H1 (cell line): Measurements from ENCODE around the gene TNS3. TPM values are rescaled to one million over a fixed set of nuclear protein-coding genes. Genes with fewer than 3 reads are reported as not detected.

Source experiments
- CTCF ChIA-PET: fragments of 300-600 bp; sonication (Branson Sonifier 250); formaldehyde crosslinking; loops from one replicate; lab custom pipeline; 2021; ENCODE audit not compliant: partially characterized antibody; lab: Charles Lee
- POLR2A ChIA-PET: fragments of 300-600 bp; sonication (Branson Sonifier 250); formaldehyde crosslinking; loops from one replicate; lab custom pipeline; 2021; ENCODE audit warnings: inconsistent platforms; ENCODE audit not compliant: partially characterized antibody; lab: Charles Lee
- DNase-seq, 2 experiments: peaks; one replicate each; pipeline versions ENCODE4 v3.0.0 to v3.0.0-alpha.2; 2010 to 2022; ENCODE audit warnings: low spot score in 2 of 2, low read depth in 1 of 2, mixed read lengths in 1 of 2
- FAIRE-seq: peaks from 2 replicates; lab custom pipeline; 2011; peaks lifted over from hg19 to GRCh38; lab: Jason Lieb, UNC
- H2AFZ ChIP-seq: 2 replicates; pipeline ENCODE4 v1.8.1; 2012; ENCODE audit warnings: low read length, inconsistent platforms
- H2AK5ac ChIP-seq: 2 replicates; pipeline ENCODE4 v1.6.1; 2013; ENCODE audit warnings: low read depth, low read length
- H2BK120ac ChIP-seq: replicated peaks from 2 replicates; pipeline ENCODE3; 2013; ENCODE audit warnings: low read depth, low read length, inconsistent platforms
- H2BK12ac ChIP-seq: 2 replicates; pipeline ENCODE4 v1.6.1; 2013; ENCODE audit warnings: low read depth, low read length
- H2BK15ac ChIP-seq: 2 replicates; pipeline ENCODE4 v1.6.1; 2013; ENCODE audit warnings: low read length
- H2BK20ac ChIP-seq: 2 replicates; pipeline ENCODE4 v1.6.1; 2013; ENCODE audit warnings: low read length
- H2BK5ac ChIP-seq: 2 replicates; pipeline ENCODE4 v1.6.1; 2013; ENCODE audit warnings: low read depth, low read length
- H3K14ac ChIP-seq: 2 replicates; pipeline ENCODE4 v1.6.1; 2013; ENCODE audit warnings: inconsistent platforms; ENCODE audit not compliant: insufficient read length
- H3K18ac ChIP-seq: 2 replicates; pipeline ENCODE4 v1.6.1; 2013; ENCODE audit warnings: low read length; ENCODE audit errors: extremely low read depth
- H3K23ac ChIP-seq: 2 replicates; pipeline ENCODE4 v1.6.1; 2013; ENCODE audit warnings: inconsistent platforms; ENCODE audit not compliant: insufficient read length
- H3K23me2 ChIP-seq: 2 replicates; pipeline ENCODE4 v1.6.1; 2013; ENCODE audit warnings: low read depth, low read length
- H3K27ac ChIP-seq: 2 replicates; pipeline ENCODE4 v1.6.1; 2011; ENCODE audit warnings: low read depth, low read length, inconsistent platforms
- H3K27me3 ChIP-seq, 4 experiments: replicated peaks in 1 of 4; 1 replicate in 1 of 4; 2 replicates in 3 of 4; pipeline versions ENCODE4 v1.6.1 to v1.8.1; 2011 to 2013; ENCODE audit warnings: low read length in 3 of 4, mild to moderate bottlenecking in 3 of 4, inconsistent platforms in 2 of 4, mixed read lengths in 2 of 4, moderate library complexity in 1 of 4; ENCODE audit not compliant: control insufficient read depth in 3 of 4, insufficient read depth in 3 of 4; ENCODE audit errors: extremely low read depth in 1 of 4
- H3K36me3 ChIP-seq, 4 experiments: 2 replicates each; pipeline versions ENCODE4 v1.6.1 to v1.8.1; 2011 to 2013; ENCODE audit warnings: mild to moderate bottlenecking in 4 of 4, low read length in 3 of 4, moderate library complexity in 2 of 4, control low read depth in 1 of 4, inconsistent platforms in 1 of 4; ENCODE audit not compliant: insufficient read depth in 4 of 4, control insufficient read depth in 2 of 4
- H3K4ac ChIP-seq: replicated peaks from 2 replicates; pipeline ENCODE3; 2013; ENCODE audit warnings: low read length, low read depth, mixed read lengths, inconsistent platforms; ENCODE audit not compliant: insufficient read length
- H3K4me1 ChIP-seq, 4 experiments: replicated peaks in 1 of 4; 1 replicate in 1 of 4; 2 replicates in 3 of 4; pipeline versions ENCODE4 v1.6.1 to v1.8.1; 2011 to 2013; ENCODE audit warnings: low read length in 3 of 4, inconsistent platforms in 2 of 4, mixed read lengths in 1 of 4; ENCODE audit not compliant: insufficient read depth in 4 of 4, control insufficient read depth in 3 of 4
- H3K4me2 ChIP-seq, 2 experiments: 2 replicates each; pipeline versions ENCODE4 v1.6.1 to v1.8.1; 2011 to 2013; ENCODE audit warnings: low read depth in 2 of 2, low read length in 2 of 2, control low read depth in 1 of 2, inconsistent platforms in 1 of 2, mild to moderate bottlenecking in 1 of 2; ENCODE audit not compliant: insufficient read depth in 1 of 2
- H3K4me3 ChIP-seq, 4 experiments: fragments of 200-600, 300-600 bp in 1 of 4; sonication (generic), shearing (Covaris generic), sonication (Bioruptor Twin) in 1 of 4; 2 replicates each; pipeline versions ENCODE4 v1.5.1 to v1.8.1; 2011 to 2016; ENCODE audit warnings: low read length in 4 of 4, low read depth in 3 of 4, control low read depth in 2 of 4, inconsistent platforms in 2 of 4, mild to moderate bottlenecking in 2 of 4, mixed read lengths in 1 of 4, moderate library complexity in 1 of 4; ENCODE audit not compliant: insufficient read depth in 2 of 4; ENCODE audit errors: extremely low read depth in 1 of 4
- H3K56ac ChIP-seq: replicated peaks from 2 replicates; pipeline ENCODE3; 2013; ENCODE audit warnings: low read depth, mild to moderate bottlenecking, mixed read lengths, low read length, inconsistent platforms; ENCODE audit not compliant: insufficient read length
- H3K79me1 ChIP-seq: 2 replicates; pipeline ENCODE4 v1.6.1; 2013; ENCODE audit warnings: low read depth, low read length, control low read depth
- H3K79me2 ChIP-seq, 2 experiments: 2 replicates each; pipeline versions ENCODE4 v1.6.1 to v1.8.1; 2012 to 2013; ENCODE audit warnings: low read length in 2 of 2, mild to moderate bottlenecking in 2 of 2, inconsistent platforms in 1 of 2; ENCODE audit not compliant: insufficient read depth in 2 of 2, control insufficient read depth in 1 of 2
- H3K9ac ChIP-seq, 4 experiments: replicated peaks in 1 of 4; 1 replicate in 1 of 4; 2 replicates in 3 of 4; pipeline versions ENCODE4 v1.6.1 to v1.8.1; 2011 to 2013; ENCODE audit warnings: low read depth in 3 of 4, low read length in 3 of 4, control low read depth in 2 of 4, mild to moderate bottlenecking in 2 of 4, moderate library complexity in 2 of 4, inconsistent platforms in 1 of 4; ENCODE audit errors: extremely low read depth in 1 of 4
- H3K9me3 ChIP-seq, 2 experiments: 2 replicates each; pipeline versions ENCODE4 v1.6.1 to v1.8.1; 2012 to 2013; ENCODE audit warnings: mild to moderate bottlenecking in 2 of 2, moderate library complexity in 2 of 2, control low read depth in 1 of 2, inconsistent platforms in 1 of 2, low read depth in 1 of 2, low read length in 1 of 2, mixed read lengths in 1 of 2; ENCODE audit not compliant: insufficient read depth in 2 of 2
- H4K20me1 ChIP-seq, 2 experiments: replicated peaks in 1 of 2; 2 replicates each; pipeline versions ENCODE3 to v1.8.1; 2011 to 2013; ENCODE audit warnings: inconsistent platforms in 2 of 2, low read length in 2 of 2, mild to moderate bottlenecking in 1 of 2; ENCODE audit not compliant: insufficient read depth in 2 of 2, control insufficient read depth in 1 of 2
- H4K5ac ChIP-seq: 2 replicates; pipeline ENCODE4 v1.6.1; 2013; ENCODE audit warnings: low read length, low read depth, mixed read lengths, inconsistent platforms; ENCODE audit not compliant: insufficient read length
- H4K8ac ChIP-seq: 2 replicates; pipeline ENCODE4 v1.8.0; 2013; ENCODE audit warnings: mild to moderate bottlenecking, moderate library complexity, low read length, inconsistent platforms; ENCODE audit not compliant: insufficient read depth; ENCODE audit errors: extremely low read depth
- H4K91ac ChIP-seq: replicated peaks from 2 replicates; pipeline ENCODE3; 2013; ENCODE audit warnings: low read length, mixed read lengths, inconsistent platforms; ENCODE audit not compliant: insufficient read length
- WGBS, 2 experiments: shearing (Covaris generic) in 1 of 2; methylation state at CpG; one replicate each; pipeline versions ENCODE4 v1.1.6 to v1.1.7; 2013 to 2015; ENCODE audit warnings: low lambda C conversion rate in 2 of 2, mixed read lengths in 2 of 2, inconsistent platforms in 1 of 2, low coverage in 1 of 2, missing lambda C conversion rate in 1 of 2; ENCODE audit not compliant: insufficient replicate concordance in 2 of 2, insufficient coverage in 1 of 2, insufficient read length in 1 of 2; ENCODE audit errors: extremely low coverage in 1 of 2, missing lambda C conversion rate in 1 of 2; 5-methylcytosine and 5-hydroxymethylcytosine counted together
- polyA plus RNA-seq, 7 experiments: library from polyadenylated mRNA; depleted of rRNA in 3 of 7; stranded (reverse) in 5 of 7; unstranded in 2 of 7; fragments of >200 nt in 5 of 7; fragments of 200-250 nt in 2 of 7; gene quantifications; 1 replicate in 5 of 7; 2 replicates in 1 of 7; 4 replicates in 1 of 7; pipeline versions ENCODE4 v1.2.1 to v1.2.3, GENCODE V29; 2011 to 2013; ENCODE audit warnings: missing spikeins in 2 of 7, mixed read lengths in 2 of 7
- total RNA-seq: library from RNA; stranded (reverse); fragmentation: NEBNext Ultra II Directional; extraction: Animal tissue kit (Norgen Biotek cat#: 25700); gene quantifications from 2 replicates; pipeline ENCODE4 v1.2.1, GENCODE V29; 2021

Gene TNS3
- total and polyA plus RNA-seq, 2 of the 8 experiments (the other 6 are each of a cell fraction or from before 2014, with no cell fraction given): 11.9 to 24.2 TPM

DNA sequence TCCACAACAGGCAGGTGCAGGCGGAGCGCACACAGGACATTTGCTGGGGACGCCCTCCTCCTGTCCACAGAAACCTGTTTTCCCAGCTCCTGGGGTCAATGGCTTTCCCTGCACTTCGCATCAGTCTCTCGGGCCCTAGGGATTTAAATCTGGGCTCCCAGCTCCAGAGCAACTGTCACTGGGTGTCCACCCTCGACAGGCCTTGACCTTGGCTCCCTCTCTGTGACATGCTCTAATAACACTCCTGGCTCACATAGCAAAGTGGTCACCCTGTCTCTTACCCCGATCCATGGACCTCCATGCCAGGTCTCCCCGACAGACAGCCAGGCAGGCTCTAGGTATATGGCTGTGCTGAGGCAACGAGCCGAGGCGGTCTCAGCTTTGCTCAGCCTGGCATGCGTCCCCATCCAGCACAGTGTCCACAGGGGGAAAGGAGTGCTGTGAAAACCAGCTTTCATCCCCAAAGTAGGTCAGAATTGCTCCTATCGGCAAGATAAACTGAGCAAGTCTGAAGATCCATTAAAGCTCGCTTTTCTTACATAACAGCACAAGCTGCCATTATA lies 195.6 kb downstream of the TNS3 start:
- peaks cover 0 to 2% (median 0%) of the 10 kb centered on the region in 4 experiments; a peak in 1 of 8 replicates for H3K36me3 ChIP-seq
- no peaks in the 10 kb centered on the region for H3K27me3 ChIP-seq
- no peak overlapping the region for H3K9ac ChIP-seq
- no peak overlapping the region for H3K4ac ChIP-seq
- H4K5ac ChIP-seq: no peak overlapping the region
- no peak overlapping the region for H2BK12ac ChIP-seq
- POLR2A ChIA-PET: no interaction called here
- H3K18ac ChIP-seq: no peak overlapping the region
- H3K27ac ChIP-seq: no peak overlapping the region
- H3K23me2 ChIP-seq: 0 out of 2 replicates have a peak, but pooled peaks cover 2% of the 10 kb centered on the region
- H2BK5ac ChIP-seq: no peak overlapping the region
- H3K79me2 ChIP-seq: no peaks in the 10 kb centered on the region
- no peak overlapping the region for H3K4me2 ChIP-seq
- no peak overlapping the region for H2BK15ac ChIP-seq
- no peak overlapping the region for H2AK5ac ChIP-seq
- 88% methylated on average over 14 of the region's 14 CpGs; no CpG with 5 or more reads in 1 of the 2 experiments for WGBS, 2 experiments
- CTCF ChIA-PET: interaction anchor here (1.0 to 3.7 kb wide), 6 partner anchors 10 to 433 kb away, joined by 3 to 11 read pairs (median 4); no protein-coding TSS in a partner anchor
- peaks cover 1 to 5% (median 2%) of the 10 kb centered on the region in 4 experiments; a peak in 4 of 7 replicates for H3K4me1 ChIP-seq
- H3K14ac ChIP-seq: no peak overlapping the region
- peaks cover 0 to 2% of the 10 kb centered on the region in 2 experiments for H4K20me1 ChIP-seq
- H3K4me3 ChIP-seq: no peak overlapping the region
- H3K56ac ChIP-seq: no peak overlapping the region
- no peak overlapping the region for H2BK120ac ChIP-seq
- H4K91ac ChIP-seq: no peak overlapping the region
- DNase-seq: no peak
- no peak overlapping the region for H3K23ac ChIP-seq
- no peaks in the 10 kb centered on the region for H3K9me3 ChIP-seq
- H4K8ac ChIP-seq: no peak overlapping the region
- H2BK20ac ChIP-seq: no peak overlapping the region
- no peak overlapping the region for H2AFZ ChIP-seq
- no peak for FAIRE-seq
- no peaks in the 10 kb centered on the region; the same call in 1 of the 2 replicates for H3K79me1 ChIP-seq
